HepG2 (cell line): Measurements from ENCODE around the gene USP24. TPM values are rescaled to one million over a fixed set of nuclear protein-coding genes. Genes with fewer than 3 reads are reported as not detected.

Source experiments
- ATAC-seq: fragments of 200-7000 bp; cut with Tn5 transposase; 3 replicates; pipeline ENCODE4 v1.9.1; 2020; ENCODE audit warnings: mild to moderate bottlenecking, moderate library complexity
- BruUV-seq: library from RNA; stranded (reverse); fragments of 400-500 nt; replicated peaks from 2 replicates; lab custom pipeline; 2021; lab: Mats Ljungman, UMichigan
- CTCF ChIA-PET: fragments of 300-600 bp; formaldehyde crosslinking; extraction: SDS; loops from one replicate; lab custom pipeline; 2021; ENCODE audit warnings: low total read pairs, inconsistent platforms, low intra/inter-chr PET ratio; lab: Yijun Ruan, JAX
- POLR2A ChIA-PET: fragments of 350-600 bp; sonication (Branson Sonifier 250); formaldehyde crosslinking; loops from one replicate; lab custom pipeline; 2020; ENCODE audit warnings: antibody characterized with exemption, inconsistent platforms; lab: Yijun Ruan, JAX
- DNase-seq: peaks from one replicate; pipeline ENCODE4 v3.0.0-alpha.2; 2015; ENCODE audit warnings: low spot score
- FAIRE-seq: peaks from 3 replicates; lab custom pipeline; 2011; peaks lifted over from hg19 to GRCh38; lab: Jason Lieb, UNC
- H2AFZ ChIP-seq: one replicate; pipeline ENCODE4 v1.6.1; 2011; ENCODE audit warnings: low read length, inconsistent platforms
- H3K27ac ChIP-seq: fragments of 300-600 bp; 3 replicates; pipeline ENCODE4 v1.8.0; 2011; ENCODE audit warnings: mixed run types, mild to moderate bottlenecking, mixed read lengths, low read length, inconsistent platforms; ENCODE audit not compliant: insufficient read depth; ENCODE audit errors: extremely low read length
- H3K27me3 ChIP-seq, 2 experiments: fragments of 200-600 bp in 1 of 2; 2 replicates in 1 of 2; 3 replicates in 1 of 2; pipeline versions ENCODE4 v1.6.0 to v1.8.0; 2011; ENCODE audit warnings: low read length in 2 of 2, mild to moderate bottlenecking in 2 of 2, moderate library complexity in 2 of 2, inconsistent platforms in 1 of 2; ENCODE audit not compliant: insufficient read depth in 2 of 2, control insufficient read depth in 1 of 2
- H3K36me3 ChIP-seq, 2 experiments: fragments of 200-600 bp in 1 of 2; replicated peaks in 1 of 2; 2 replicates in 1 of 2; 3 replicates in 1 of 2; pipeline versions ENCODE4 v1.5.1 to v1.8.0; 2011; ENCODE audit warnings: low read length in 2 of 2, inconsistent platforms in 1 of 2; ENCODE audit not compliant: insufficient read depth in 2 of 2, control insufficient read depth in 1 of 2
- H3K4me1 ChIP-seq: 2 replicates; pipeline ENCODE4 v1.5.1; 2012; ENCODE audit warnings: low read length, inconsistent platforms; ENCODE audit not compliant: insufficient read depth
- H3K4me2 ChIP-seq: 2 replicates; pipeline ENCODE4 v1.6.0; 2011; ENCODE audit warnings: low read depth, low read length, inconsistent platforms
- H3K4me3 ChIP-seq, 3 experiments: fragments of 200-600 bp in 1 of 3; sonication (generic), shearing (Covaris generic) in 1 of 3; replicated peaks in 1 of 3; 2 replicates each; pipeline ENCODE4 v1.5.1; 2011 to 2016; ENCODE audit warnings: low read length in 3 of 3, inconsistent platforms in 2 of 3, low read depth in 2 of 3, mild to moderate bottlenecking in 2 of 3, control low read depth in 1 of 3, mixed read lengths in 1 of 3; ENCODE audit not compliant: insufficient read depth in 1 of 3
- H3K79me2 ChIP-seq: one replicate; pipeline ENCODE4 v1.6.1; 2011; ENCODE audit warnings: low read length, inconsistent platforms; ENCODE audit not compliant: insufficient read depth
- H3K9ac ChIP-seq: 2 replicates; pipeline ENCODE4 v1.6.0; 2011; ENCODE audit warnings: mild to moderate bottlenecking, low read depth, low read length, inconsistent platforms; ENCODE audit not compliant: insufficient read depth
- H3K9me3 ChIP-seq: 2 replicates; pipeline ENCODE4 v1.5.1; 2012; ENCODE audit warnings: mild to moderate bottlenecking, low read length
- H4K20me1 ChIP-seq: 2 replicates; pipeline ENCODE4 v1.6.0; 2011; ENCODE audit warnings: inconsistent platforms, mild to moderate bottlenecking, low read length, moderate library complexity; ENCODE audit not compliant: insufficient read depth
- EP300 ChIP-seq, 3 experiments: sonication (generic) in 1 of 3; formaldehyde crosslinking in 1 of 3; IDR thresholded peaks; 2 replicates each; pipeline versions ENCODE4 v1.5.1 to v1.6.1; 2011 to 2020; ENCODE audit warnings: low read depth in 2 of 3, low read length in 2 of 3, borderline replicate concordance in 1 of 3, improper control_type of control experiment in 1 of 3, mild to moderate bottlenecking in 1 of 3, missing genetic modification reagents in 1 of 3, moderate library complexity in 1 of 3
- FOSL2 ChIP-seq: sonication (generic); formaldehyde crosslinking; IDR thresholded peaks from 2 replicates; pipeline ENCODE4 v1.4.0; 2020; ENCODE audit warnings: missing genetic modification reagents
- HNF4A ChIP-seq: sonication (generic); formaldehyde crosslinking; IDR thresholded peaks from 2 replicates; pipeline ENCODE4 v1.4.0; 2020; ENCODE audit warnings: missing genetic modification reagents
- HOMEZ ChIP-seq: IDR thresholded peaks from 2 replicates; pipeline ENCODE4 v1.6.1; 2016; ENCODE audit warnings: low read depth
- NR2C2 ChIP-seq: sonication (generic); formaldehyde crosslinking; IDR thresholded peaks from 2 replicates; pipeline ENCODE4 v1.4.0; 2020; ENCODE audit warnings: missing genetic modification reagents, mild to moderate bottlenecking, moderate library complexity, borderline replicate concordance
- NR2F1 ChIP-seq, 2 experiments: fragments of 450-650 bp in 1 of 2; formaldehyde crosslinking in 1 of 2; IDR thresholded peaks; 2 replicates each; pipeline versions ENCODE4 v1.5.0 to v1.6.1; 2016 to 2020; ENCODE audit warnings: mild to moderate bottlenecking in 1 of 2, missing compliant biosample characterization in 1 of 2, missing genetic modification reagents in 1 of 2, moderate library complexity in 1 of 2
- NR2F6 ChIP-seq, 2 experiments: IDR thresholded peaks; 2 replicates each; pipeline ENCODE4 v1.6.1; 2016; ENCODE audit warnings: antibody characterized with exemption in 1 of 2, mild to moderate bottlenecking in 1 of 2
- POGZ ChIP-seq: sonication (generic); formaldehyde crosslinking; IDR thresholded peaks from 2 replicates; pipeline ENCODE4 v1.4.0; 2020; ENCODE audit warnings: mild to moderate bottlenecking, missing genetic modification reagents
- PPARG ChIP-seq: conservative IDR thresholded peaks from 2 replicates; pipeline ENCODE4 v1.6.1; 2016; ENCODE audit warnings: missing biosample characterization, missing genetic modification reagents
- RARA ChIP-seq: IDR thresholded peaks from 2 replicates; pipeline ENCODE4 v1.6.1; 2016; ENCODE audit warnings: missing genetic modification reagents, missing compliant biosample characterization
- RXRB ChIP-seq: IDR thresholded peaks from 2 replicates; pipeline ENCODE4 v1.6.1; 2016; ENCODE audit warnings: borderline replicate concordance, missing genetic modification reagents, missing compliant biosample characterization
- SAP130 ChIP-seq: IDR thresholded peaks from 2 replicates; pipeline ENCODE4 v1.6.1; 2016; ENCODE audit warnings: low read depth
- SNAPC2 ChIP-seq: sonication (generic); formaldehyde crosslinking; IDR thresholded peaks from 2 replicates; pipeline ENCODE4 v1.8.1; 2022; ENCODE audit warnings: mild to moderate bottlenecking, missing genetic modification reagents
- SOX13 ChIP-seq, 3 experiments: fragments of 450-650 bp in 1 of 3; sonication (generic) in 1 of 3; formaldehyde crosslinking in 1 of 3; IDR thresholded peaks in 2 of 3; conservative IDR thresholded peaks in 1 of 3; 2 replicates each; pipeline versions ENCODE4 v1.5.0 to v1.6.1; 2016 to 2020; ENCODE audit warnings: antibody characterized with exemption in 1 of 3, mild to moderate bottlenecking in 1 of 3, missing compliant biosample characterization in 1 of 3, missing genetic modification reagents in 1 of 3, moderate library complexity in 1 of 3
- ZNF644 ChIP-seq: IDR thresholded peaks from 2 replicates; pipeline ENCODE4 v1.6.1; 2016; ENCODE audit warnings: low read depth
- ZNF703 ChIP-seq: sonication (generic); formaldehyde crosslinking; IDR thresholded peaks from 2 replicates; pipeline ENCODE4 v1.5.1; 2020; ENCODE audit warnings: missing genetic modification reagents, mild to moderate bottlenecking, moderate library complexity, borderline replicate concordance
- WGBS: methylation state at CpG from one replicate; pipeline ENCODE4 v1.1.6; 2017; ENCODE audit warnings: low lambda C conversion rate; 5-methylcytosine and 5-hydroxymethylcytosine counted together
- in situ Hi-C: cut with HindIII; loops from 2 replicates; pipeline ENCODE4 v1.10.0; 2017; ENCODE audit warnings: low pct_unique_long_range_greater_than_20kb; ENCODE audit not compliant: extremely low pct_ligation_motif_present
- intact Hi-C: fragments of 100-400 bp; cut with micrococcal nuclease; formaldehyde crosslinking; loops from one replicate; pipeline ENCODE4 v1.10.0; 2022; ENCODE audit not compliant: unreplicated experiment
- polyA plus RNA-seq, 8 experiments: library from polyadenylated mRNA; depleted of rRNA in 3 of 8; stranded (reverse) in 7 of 8; unstranded in 1 of 8; fragments of >200 nt; fragmentation: Illumina TruSeq in 4 of 8; extraction: Trizol in 4 of 8; gene quantifications; 2 replicates each; pipeline versions ENCODE4 v1.2.1 to v1.2.3, GENCODE V29; 2011 to 2016; ENCODE audit warnings: low read depth in 4 of 8, missing spikeins in 1 of 8, mixed read lengths in 1 of 8; ENCODE audit not compliant: insufficient read depth in 1 of 8
- total RNA-seq, 5 experiments: library from RNA; depleted of rRNA; stranded (reverse); fragments of >200 nt; fragmentation: Illumina TruSeq; extraction: Trizol; gene quantifications; 2 replicates each; pipeline ENCODE4 v1.2.3, GENCODE V29; 2016; ENCODE audit warnings: low read depth in 1 of 5
- TF ChIP-seq, protein P1 (sequence below): sonication (generic); formaldehyde crosslinking; IDR thresholded peaks from 2 replicates; pipeline ENCODE4 v1.4.0; 2020; ENCODE audit warnings: mild to moderate bottlenecking, missing genetic modification reagents
- TF ChIP-seq, protein P2 (sequence below): IDR thresholded peaks from 2 replicates; pipeline ENCODE4 v1.4.0; 2020; ENCODE audit warnings: mild to moderate bottlenecking, missing genetic modification reagents

USP24 gene
- total and polyA plus RNA-seq, 2 of the 13 experiments (the other 11 are each of a cell fraction or from before 2014, with no cell fraction given), result 18.8 to 47.6 TPM

- peaks cover 38% of the 10 kb centered on the region for H3K4me1 ChIP-seq
- BruUV-seq, result no TSS peak
- no peak overlapping the region for H3K9ac ChIP-seq
- ChIA-PET POLR2A (no interaction called here), CTCF (no interaction called here)
- H2AFZ ChIP-seq, result no peak overlapping the region
- H3K79me2 ChIP-seq, result peaks cover 90% of the 10 kb centered on the region
- H3K36me3 ChIP-seq, result peaks cover 2 to 14% of the 10 kb centered on the region in 2 experiments; a peak in 2 of 5 replicates
- intact Hi-C loops, result no loop called here
- peak overlapping the region; percentile 7; the same call in 1 of the 2 replicates for H3K4me2 ChIP-seq
- H3K27ac ChIP-seq, result peak overlapping the region; percentile 36
- peaks cover 12% of the 10 kb centered on the region for H4K20me1 ChIP-seq
- 33% methylated on average over 1 of the region's 1 CpG for WGBS
- FAIRE-seq (peak; percentile 37), ATAC-seq (peak; percentile 76), DNase-seq (peak; percentile 15)
- H3K27me3 ChIP-seq, result no peaks in the 10 kb centered on the region
- in situ Hi-C loops, result no loop called here
- H3K4me3 ChIP-seq, result no peak overlapping the region
- no peaks in the 10 kb centered on the region for H3K9me3 ChIP-seq
- TF ChIP-seq HOMEZ (CRISPR knock-in tag), result peak; percentile 76; the same call in 1 of the 2 replicates
- peak; percentile 51; the same call in 1 of the 2 replicates for TF ChIP-seq NR2C2
- 0 out of 2 replicates have a peak, but pooled peaks have one; percentile 19 for TF ChIP-seq HNF4A (CRISPR knock-in tag)
- TF ChIP-seq, protein P1, sequence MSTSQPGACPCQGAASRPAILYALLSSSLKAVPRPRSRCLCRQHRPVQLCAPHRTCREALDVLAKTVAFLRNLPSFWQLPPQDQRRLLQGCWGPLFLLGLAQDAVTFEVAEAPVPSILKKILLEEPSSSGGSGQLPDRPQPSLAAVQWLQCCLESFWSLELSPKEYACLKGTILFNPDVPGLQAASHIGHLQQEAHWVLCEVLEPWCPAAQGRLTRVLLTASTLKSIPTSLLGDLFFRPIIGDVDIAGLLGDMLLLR (CRISPR knock-in tag), result no peak
- TF ChIP-seq NR2F1 (CRISPR knock-in tag; IDR thresholded peaks at IDR 0.05), result peak; percentile 62 to 67; a peak in 3 of 4 replicates
- TF ChIP-seq, protein P2, sequence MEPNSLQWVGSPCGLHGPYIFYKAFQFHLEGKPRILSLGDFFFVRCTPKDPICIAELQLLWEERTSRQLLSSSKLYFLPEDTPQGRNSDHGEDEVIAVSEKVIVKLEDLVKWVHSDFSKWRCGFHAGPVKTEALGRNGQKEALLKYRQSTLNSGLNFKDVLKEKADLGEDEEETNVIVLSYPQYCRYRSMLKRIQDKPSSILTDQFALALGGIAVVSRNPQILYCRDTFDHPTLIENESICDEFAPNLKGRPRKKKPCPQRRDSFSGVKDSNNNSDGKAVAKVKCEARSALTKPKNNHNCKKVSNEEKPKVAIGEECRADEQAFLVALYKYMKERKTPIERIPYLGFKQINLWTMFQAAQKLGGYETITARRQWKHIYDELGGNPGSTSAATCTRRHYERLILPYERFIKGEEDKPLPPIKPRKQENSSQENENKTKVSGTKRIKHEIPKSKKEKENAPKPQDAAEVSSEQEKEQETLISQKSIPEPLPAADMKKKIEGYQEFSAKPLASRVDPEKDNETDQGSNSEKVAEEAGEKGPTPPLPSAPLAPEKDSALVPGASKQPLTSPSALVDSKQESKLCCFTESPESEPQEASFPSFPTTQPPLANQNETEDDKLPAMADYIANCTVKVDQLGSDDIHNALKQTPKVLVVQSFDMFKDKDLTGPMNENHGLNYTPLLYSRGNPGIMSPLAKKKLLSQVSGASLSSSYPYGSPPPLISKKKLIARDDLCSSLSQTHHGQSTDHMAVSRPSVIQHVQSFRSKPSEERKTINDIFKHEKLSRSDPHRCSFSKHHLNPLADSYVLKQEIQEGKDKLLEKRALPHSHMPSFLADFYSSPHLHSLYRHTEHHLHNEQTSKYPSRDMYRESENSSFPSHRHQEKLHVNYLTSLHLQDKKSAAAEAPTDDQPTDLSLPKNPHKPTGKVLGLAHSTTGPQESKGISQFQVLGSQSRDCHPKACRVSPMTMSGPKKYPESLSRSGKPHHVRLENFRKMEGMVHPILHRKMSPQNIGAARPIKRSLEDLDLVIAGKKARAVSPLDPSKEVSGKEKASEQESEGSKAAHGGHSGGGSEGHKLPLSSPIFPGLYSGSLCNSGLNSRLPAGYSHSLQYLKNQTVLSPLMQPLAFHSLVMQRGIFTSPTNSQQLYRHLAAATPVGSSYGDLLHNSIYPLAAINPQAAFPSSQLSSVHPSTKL (CRISPR knock-in tag), result peak; percentile 39; the same call in 1 of the 2 replicates
- no peak for TF ChIP-seq ZNF703 (CRISPR knock-in tag)
- peak; percentile 32 for TF ChIP-seq SAP130 (CRISPR knock-in tag)
- TF ChIP-seq EP300 (IDR thresholded peaks at IDR 0.05; ENCODE audit: low read depth in 2 of 2, low read length in 2 of 2), result 0 out of 4 replicates have a peak, but pooled peaks of 1 of the 2 experiments have one; percentile 18
- no peak for TF ChIP-seq EP300 (CRISPR knock-in tag; IDR thresholded peaks at IDR 0.05; ENCODE audit: borderline replicate concordance)
- no peak for TF ChIP-seq SOX13 (IDR thresholded peaks at IDR 0.05)
- TF ChIP-seq SOX13 (CRISPR knock-in tag; conservative IDR thresholded peaks at IDR 0.05 in 1 of 2, IDR thresholded peaks at IDR 0.05 in 1 of 2), result 0 out of 4 replicates have a peak, but pooled peaks of 1 of the 2 experiments have one; percentile 11
- no peak for TF ChIP-seq SNAPC2
- peak; percentile 56; the same call in 1 of the 2 replicates for TF ChIP-seq RXRB (CRISPR knock-in tag)
- TF ChIP-seq ZNF644 (CRISPR knock-in tag), result peak; percentile 72; the same call in 1 of the 2 replicates
- TF ChIP-seq FOSL2, result peak; percentile 66
- peak; percentile 72 for TF ChIP-seq RARA (CRISPR knock-in tag)
- peak; percentile 77 for TF ChIP-seq NR2F6 (IDR thresholded peaks at IDR 0.05)
- TF ChIP-seq NR2F6 (CRISPR knock-in tag; IDR thresholded peaks at IDR 0.05), result peak; percentile 76
- peak; percentile 74 for TF ChIP-seq PPARG
- TF ChIP-seq POGZ (CRISPR knock-in tag), result 0 out of 2 replicates have a peak, but pooled peaks have one; percentile 39
Observed at GRCh38 chr1:55204997-55205396, 10.2 kb downstream of the USP24 start.
